Liver (tissue), 9 donors: ENCODE results near the gene KRT83. TPM values are rescaled to one million over a fixed set of nuclear protein-coding genes. Genes with fewer than 3 reads are reported as not detected.

Experiments used
- DNase-seq: peaks from one replicate; pipeline ENCODE4 v3.0.0-alpha.2; 2017; ENCODE audit warnings: low spot score
- H3K27ac ChIP-seq, 2 donors: one replicate each; pipeline ENCODE4 v1.7.0; 2013; ENCODE audit warnings: inconsistent platforms in 2 of 2, low read length in 2 of 2, control low read depth in 1 of 2, low read depth in 1 of 2, mild to moderate bottlenecking in 1 of 2
- H3K27me3 ChIP-seq, 4 donors: one replicate each; pipeline versions ENCODE4 v1.6.1 to v1.7.0; 2013; ENCODE audit warnings: low read length in 3 of 4, inconsistent platforms in 1 of 4, mild to moderate bottlenecking in 1 of 4, moderate library complexity in 1 of 4; ENCODE audit not compliant: control insufficient read depth in 4 of 4, insufficient read depth in 4 of 4
- H3K36me3 ChIP-seq, 4 donors: one replicate each; pipeline versions ENCODE4 v1.6.1 to v1.7.0; 2013; ENCODE audit warnings: low read length in 3 of 4, mild to moderate bottlenecking in 3 of 4, low read depth in 1 of 4, moderate library complexity in 1 of 4; ENCODE audit not compliant: control insufficient read depth in 4 of 4, insufficient read depth in 3 of 4
- H3K4me1 ChIP-seq, 4 donors: one replicate each; pipeline versions ENCODE4 v1.6.1 to v1.7.0; 2013; ENCODE audit warnings: low read length in 3 of 4, mild to moderate bottlenecking in 3 of 4, moderate library complexity in 1 of 4; ENCODE audit not compliant: control insufficient read depth in 4 of 4, insufficient read depth in 4 of 4
- H3K4me3 ChIP-seq, 3 donors: one replicate each; pipeline versions ENCODE4 v1.6.1 to v1.7.0; 2013; ENCODE audit warnings: low read length in 3 of 3, control low read depth in 1 of 3, low read depth in 1 of 3, mild to moderate bottlenecking in 1 of 3
- H3K9ac ChIP-seq, 2 donors: one replicate each; pipeline ENCODE4 v1.7.0; 2013; ENCODE audit warnings: low read length in 2 of 2, mild to moderate bottlenecking in 2 of 2, moderate library complexity in 2 of 2, control low read depth in 1 of 2, low read depth in 1 of 2
- H3K9me3 ChIP-seq, 4 donors: one replicate each; pipeline versions ENCODE4 v1.6.1 to v1.7.0; 2013; ENCODE audit warnings: low read length in 3 of 4; ENCODE audit not compliant: control insufficient read depth in 4 of 4
- EGR1 ChIP-seq, 2 donors: IDR thresholded peaks; 2 replicates each; pipeline ENCODE4 v1.6.1; 2016 to 2018; ENCODE audit warnings: antibody characterized with exemption in 2 of 2, low read depth in 2 of 2
- FOXA1 ChIP-seq: IDR thresholded peaks from 2 replicates; pipeline ENCODE4 v1.6.1; 2016; ENCODE audit warnings: antibody characterized with exemption
- FOXA2 ChIP-seq: IDR thresholded peaks from 2 replicates; pipeline ENCODE4 v1.6.1; 2016; ENCODE audit warnings: antibody characterized with exemption
- GABPA ChIP-seq, 2 donors: IDR thresholded peaks in 1 of 2; conservative IDR thresholded peaks in 1 of 2; 2 replicates each; pipeline ENCODE4 v1.6.1; 2016; ENCODE audit warnings: antibody characterized with exemption in 2 of 2, mild to moderate bottlenecking in 1 of 2, moderate library complexity in 1 of 2
- HNF4A ChIP-seq, 2 donors: conservative IDR thresholded peaks; 2 replicates each; pipeline ENCODE4 v1.6.1; 2016; ENCODE audit warnings: antibody characterized with exemption in 2 of 2, mild to moderate bottlenecking in 2 of 2
- HNF4G ChIP-seq: IDR thresholded peaks from 2 replicates; pipeline ENCODE4 v1.6.1; 2016; ENCODE audit warnings: antibody characterized with exemption
- NR2F2 ChIP-seq: IDR thresholded peaks from 2 replicates; pipeline ENCODE4 v1.6.1; 2016; ENCODE audit warnings: antibody characterized with exemption
- TAF1 ChIP-seq: conservative IDR thresholded peaks from 2 replicates; pipeline ENCODE4 v1.6.1; 2016; ENCODE audit warnings: antibody characterized with exemption, mild to moderate bottlenecking
- YY1 ChIP-seq: IDR thresholded peaks from 2 replicates; pipeline ENCODE4 v1.6.1; 2016; ENCODE audit warnings: antibody characterized with exemption, mild to moderate bottlenecking
- WGBS: extraction: QIAGEN DNeasy Blood & Tissue Kit; methylation state at CpG from one replicate; pipeline ENCODE4 v1.1.7; 2013; 5-methylcytosine and 5-hydroxymethylcytosine counted together
- polyA plus RNA-seq, 2 donors: library from polyadenylated mRNA; stranded (reverse) in 1 of 2; unstranded in 1 of 2; fragments of 200-250 nt in 1 of 2; fragments of >200 nt in 1 of 2; fragmentation: Nextera tagmentation in 1 of 2; extraction: Ambion mirVana in 1 of 2; gene quantifications; one replicate each; pipeline versions ENCODE4 v1.2.1 to v1.2.3, GENCODE V29; 2013 to 2015
- total RNA-seq, 2 donors: library from RNA; depleted of rRNA; stranded (reverse); fragments of >200 nt; gene quantifications; one replicate each; pipeline ENCODE4 v1.2.3, GENCODE V29; 2014
- TF ChIP-seq, protein P1 (sequence below): IDR thresholded peaks from 2 replicates; pipeline ENCODE4 v1.6.1; 2016; ENCODE audit warnings: antibody characterized with exemption, mild to moderate bottlenecking
- TF ChIP-seq, protein P2 (sequence below): fragments of 150-350 bp; IDR thresholded peaks from 2 replicates; pipeline ENCODE4 v1.5.1; 2017; ENCODE audit warnings: improper control_type of control experiment, low read depth, low read length; ENCODE audit not compliant: missing input control
- TF ChIP-seq, protein P3 (sequence below): IDR thresholded peaks from 2 replicates; pipeline ENCODE4 v1.6.1; 2016; ENCODE audit warnings: antibody characterized with exemption
- TF ChIP-seq, protein P4 (sequence below): IDR thresholded peaks from 2 replicates; pipeline ENCODE4 v1.6.1; 2016; ENCODE audit warnings: antibody characterized with exemption
- TF ChIP-seq, protein P5 (sequence below): IDR thresholded peaks from 2 replicates; pipeline ENCODE4 v1.6.1; 2016; ENCODE audit warnings: antibody characterized with exemption
- donor health status: healthy.
- donor health status: healthy.
- donor health status: healthy.
- donor health status: healthy.
- donor health status: healthy.

The KRT83 gene
- total and polyA plus RNA-seq, 4 donors = not detected

DNA sequence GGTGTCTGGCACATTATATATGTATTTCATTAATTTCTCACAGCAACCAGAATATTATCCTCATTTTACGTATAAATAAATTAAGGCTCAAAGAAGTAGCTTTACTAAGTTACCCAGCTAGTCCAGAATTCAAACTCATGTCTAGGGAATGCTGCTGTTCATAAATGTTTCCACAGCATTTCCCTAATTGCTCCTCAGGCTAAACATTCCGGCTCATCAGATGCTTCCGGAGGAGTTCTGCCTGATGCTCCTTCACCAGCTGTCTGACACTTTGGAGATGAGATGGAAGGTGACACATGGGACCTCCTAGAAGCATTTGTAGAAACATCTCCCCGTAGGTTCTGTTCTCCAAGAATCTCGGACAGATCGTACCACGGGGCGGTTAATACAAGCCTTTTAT lies 34.0 kb upstream of the KRT83 start:
- Histone ChIP-seq H3K4me1 (peaks cover 0 to 13% (median 6%) of the 10 kb centered on the region in 4 donors), H3K4me3 (no peak overlapping the region), H3K27ac (no peak overlapping the region), H3K27me3 (no peaks in the 10 kb centered on the region), H3K9ac (no peak overlapping the region), H3K9me3 (no peaks in the 10 kb centered on the region), H3K36me3 (no peaks in the 10 kb centered on the region)
- DNase-seq = no peak
- WGBS = 90% methylated on average over 8 of the region's 8 CpGs
- TF ChIP-seq, protein P1, sequence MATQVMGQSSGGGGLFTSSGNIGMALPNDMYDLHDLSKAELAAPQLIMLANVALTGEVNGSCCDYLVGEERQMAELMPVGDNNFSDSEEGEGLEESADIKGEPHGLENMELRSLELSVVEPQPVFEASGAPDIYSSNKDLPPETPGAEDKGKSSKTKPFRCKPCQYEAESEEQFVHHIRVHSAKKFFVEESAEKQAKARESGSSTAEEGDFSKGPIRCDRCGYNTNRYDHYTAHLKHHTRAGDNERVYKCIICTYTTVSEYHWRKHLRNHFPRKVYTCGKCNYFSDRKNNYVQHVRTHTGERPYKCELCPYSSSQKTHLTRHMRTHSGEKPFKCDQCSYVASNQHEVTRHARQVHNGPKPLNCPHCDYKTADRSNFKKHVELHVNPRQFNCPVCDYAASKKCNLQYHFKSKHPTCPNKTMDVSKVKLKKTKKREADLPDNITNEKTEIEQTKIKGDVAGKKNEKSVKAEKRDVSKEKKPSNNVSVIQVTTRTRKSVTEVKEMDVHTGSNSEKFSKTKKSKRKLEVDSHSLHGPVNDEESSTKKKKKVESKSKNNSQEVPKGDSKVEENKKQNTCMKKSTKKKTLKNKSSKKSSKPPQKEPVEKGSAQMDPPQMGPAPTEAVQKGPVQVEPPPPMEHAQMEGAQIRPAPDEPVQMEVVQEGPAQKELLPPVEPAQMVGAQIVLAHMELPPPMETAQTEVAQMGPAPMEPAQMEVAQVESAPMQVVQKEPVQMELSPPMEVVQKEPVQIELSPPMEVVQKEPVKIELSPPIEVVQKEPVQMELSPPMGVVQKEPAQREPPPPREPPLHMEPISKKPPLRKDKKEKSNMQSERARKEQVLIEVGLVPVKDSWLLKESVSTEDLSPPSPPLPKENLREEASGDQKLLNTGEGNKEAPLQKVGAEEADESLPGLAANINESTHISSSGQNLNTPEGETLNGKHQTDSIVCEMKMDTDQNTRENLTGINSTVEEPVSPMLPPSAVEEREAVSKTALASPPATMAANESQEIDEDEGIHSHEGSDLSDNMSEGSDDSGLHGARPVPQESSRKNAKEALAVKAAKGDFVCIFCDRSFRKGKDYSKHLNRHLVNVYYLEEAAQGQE = no peak
- TF ChIP-seq, protein P2, sequence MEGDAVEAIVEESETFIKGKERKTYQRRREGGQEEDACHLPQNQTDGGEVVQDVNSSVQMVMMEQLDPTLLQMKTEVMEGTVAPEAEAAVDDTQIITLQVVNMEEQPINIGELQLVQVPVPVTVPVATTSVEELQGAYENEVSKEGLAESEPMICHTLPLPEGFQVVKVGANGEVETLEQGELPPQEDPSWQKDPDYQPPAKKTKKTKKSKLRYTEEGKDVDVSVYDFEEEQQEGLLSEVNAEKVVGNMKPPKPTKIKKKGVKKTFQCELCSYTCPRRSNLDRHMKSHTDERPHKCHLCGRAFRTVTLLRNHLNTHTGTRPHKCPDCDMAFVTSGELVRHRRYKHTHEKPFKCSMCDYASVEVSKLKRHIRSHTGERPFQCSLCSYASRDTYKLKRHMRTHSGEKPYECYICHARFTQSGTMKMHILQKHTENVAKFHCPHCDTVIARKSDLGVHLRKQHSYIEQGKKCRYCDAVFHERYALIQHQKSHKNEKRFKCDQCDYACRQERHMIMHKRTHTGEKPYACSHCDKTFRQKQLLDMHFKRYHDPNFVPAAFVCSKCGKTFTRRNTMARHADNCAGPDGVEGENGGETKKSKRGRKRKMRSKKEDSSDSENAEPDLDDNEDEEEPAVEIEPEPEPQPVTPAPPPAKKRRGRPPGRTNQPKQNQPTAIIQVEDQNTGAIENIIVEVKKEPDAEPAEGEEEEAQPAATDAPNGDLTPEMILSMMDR = no peak
- no peak for TF ChIP-seq EGR1 (IDR thresholded peaks at IDR 0.05; ENCODE audit: low read depth in 2 of 2)
- TF ChIP-seq FOXA2 = no peak
- TF ChIP-seq FOXA1 = no peak
- TF ChIP-seq, protein P3, sequence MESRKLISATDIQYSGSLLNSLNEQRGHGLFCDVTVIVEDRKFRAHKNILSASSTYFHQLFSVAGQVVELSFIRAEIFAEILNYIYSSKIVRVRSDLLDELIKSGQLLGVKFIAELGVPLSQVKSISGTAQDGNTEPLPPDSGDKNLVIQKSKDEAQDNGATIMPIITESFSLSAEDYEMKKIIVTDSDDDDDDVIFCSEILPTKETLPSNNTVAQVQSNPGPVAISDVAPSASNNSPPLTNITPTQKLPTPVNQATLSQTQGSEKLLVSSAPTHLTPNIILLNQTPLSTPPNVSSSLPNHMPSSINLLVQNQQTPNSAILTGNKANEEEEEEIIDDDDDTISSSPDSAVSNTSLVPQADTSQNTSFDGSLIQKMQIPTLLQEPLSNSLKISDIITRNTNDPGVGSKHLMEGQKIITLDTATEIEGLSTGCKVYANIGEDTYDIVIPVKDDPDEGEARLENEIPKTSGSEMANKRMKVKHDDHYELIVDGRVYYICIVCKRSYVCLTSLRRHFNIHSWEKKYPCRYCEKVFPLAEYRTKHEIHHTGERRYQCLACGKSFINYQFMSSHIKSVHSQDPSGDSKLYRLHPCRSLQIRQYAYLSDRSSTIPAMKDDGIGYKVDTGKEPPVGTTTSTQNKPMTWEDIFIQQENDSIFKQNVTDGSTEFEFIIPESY = no peak
- TF ChIP-seq YY1 = no peak
- TF ChIP-seq, protein P4, sequence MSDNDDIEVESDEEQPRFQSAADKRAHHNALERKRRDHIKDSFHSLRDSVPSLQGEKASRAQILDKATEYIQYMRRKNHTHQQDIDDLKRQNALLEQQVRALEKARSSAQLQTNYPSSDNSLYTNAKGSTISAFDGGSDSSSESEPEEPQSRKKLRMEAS = no peak
- TF ChIP-seq NR2F2 = no peak
- TF ChIP-seq, protein P5, sequence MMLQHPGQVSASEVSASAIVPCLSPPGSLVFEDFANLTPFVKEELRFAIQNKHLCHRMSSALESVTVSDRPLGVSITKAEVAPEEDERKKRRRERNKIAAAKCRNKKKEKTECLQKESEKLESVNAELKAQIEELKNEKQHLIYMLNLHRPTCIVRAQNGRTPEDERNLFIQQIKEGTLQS = no peak
- TF ChIP-seq GABPA (IDR thresholded peaks at IDR 0.05 in 1 of 2, conservative IDR thresholded peaks at IDR 0.05 in 1 of 2) = no peak
- TF ChIP-seq HNF4A (conservative IDR thresholded peaks at IDR 0.05) = no peak
- TF ChIP-seq TAF1 = no peak
- no peak for TF ChIP-seq HNF4G

DNA sequence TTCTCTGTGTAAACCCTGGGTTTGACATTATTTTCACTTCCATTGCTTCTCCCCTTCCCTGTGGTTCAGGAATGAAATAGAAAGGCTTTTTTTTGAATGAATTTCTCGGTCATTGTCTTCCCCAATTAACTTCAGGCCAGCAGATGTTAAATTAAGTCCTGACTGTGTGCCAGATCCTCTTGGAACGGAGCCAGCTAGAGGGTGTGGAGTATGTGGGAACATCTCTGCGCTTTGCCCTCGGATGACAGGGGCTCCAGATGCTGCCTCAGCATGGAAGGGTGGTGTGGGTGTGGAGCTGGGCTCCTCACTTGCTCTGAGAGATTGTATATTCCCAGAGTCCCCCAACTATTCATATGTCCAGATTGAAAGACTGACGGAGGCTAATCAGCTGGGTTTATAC lies 33.0 kb upstream of the KRT83 start:
- no peaks in the 10 kb centered on the region for H3K36me3 ChIP-seq
- no peak overlapping the region for H3K27ac ChIP-seq
- H3K9me3 ChIP-seq = no peaks in the 10 kb centered on the region
- H3K27me3 ChIP-seq = no peaks in the 10 kb centered on the region
- TF ChIP-seq GABPA (IDR thresholded peaks at IDR 0.05 in 1 of 2, conservative IDR thresholded peaks at IDR 0.05 in 1 of 2) = no peak
- H3K4me1 ChIP-seq = peaks cover 0 to 13% (median 6%) of the 10 kb centered on the region in 4 donors
- H3K4me3 ChIP-seq = no peak overlapping the region
- no peak overlapping the region for H3K9ac ChIP-seq
- DNase-seq = no peak
- WGBS = 46% methylated on average over 5 of the region's 5 CpGs
